Activated CD4-positive, CD25-positive, alpha-beta regulatory T cell (primary cell): ENCODE results near the gene EYA2.

Source experiments
- DNase-seq, 4 experiments: peaks; one replicate each; lab custom pipeline; 2025; lab: John Stamatoyannopoulos, UW

The EYA2 gene

GRCh38 chr20:47007826-47008655 is 113.4 kb downstream of the EYA2 start:
- no peak for DNase-seq

- no peak for DNase-seq
These were observed 114.3 kb downstream of the EYA2 start for GRCh38 chr20:47008842-47009518.

- DNase-seq = no peak
These were observed 115.1 kb downstream of the EYA2 start for GRCh38 chr20:47009784-47010183.

GRCh38 chr20:47011984-47012383 is 117.3 kb downstream of the EYA2 start:
- no peak for DNase-seq

- no peak for DNase-seq
These were observed 119.0 kb downstream of the EYA2 start for GRCh38 chr20:47013606-47014005.

GRCh38 chr20:47016068-47016664 is 121.5 kb downstream of the EYA2 start:
- DNase-seq = no peak

- DNase-seq = no peak
These were observed 123.7 kb downstream of the EYA2 start for GRCh38 chr20:47018381-47018780.

GRCh38 chr20:47019121-47019824 is 124.6 kb downstream of the EYA2 start:
- no peak for DNase-seq

GRCh38 chr20:47020231-47020630 is 125.6 kb downstream of the EYA2 start:
- no peak for DNase-seq

- no peak for DNase-seq
These were observed 127.2 kb downstream of the EYA2 start for GRCh38 chr20:47021850-47022249.

- DNase-seq = no peak
These were observed 129.9 kb downstream of the EYA2 start for GRCh38 chr20:47024461-47024937.

- no peak for DNase-seq
These were observed 132.4 kb downstream of the EYA2 start for GRCh38 chr20:47027042-47027441.

GRCh38 chr20:47027456-47027855 is 132.8 kb downstream of the EYA2 start:
- no peak for DNase-seq

- DNase-seq = no peak
These were observed 133.8 kb downstream of the EYA2 start for GRCh38 chr20:47028487-47028886.

GRCh38 chr20:47029845-47030244 is 135.2 kb downstream of the EYA2 start:
- no peak for DNase-seq

- DNase-seq = no peak
These were observed 135.7 kb downstream of the EYA2 start for GRCh38 chr20:47030271-47030810.

GRCh38 chr20:47031004-47031403 is 136.4 kb downstream of the EYA2 start:
- DNase-seq = no peak

- DNase-seq = no peak
These were observed 137.2 kb downstream of the EYA2 start for GRCh38 chr20:47031821-47032220.

GRCh38 chr20:47032933-47033578 is 138.4 kb downstream of the EYA2 start:
- DNase-seq = no peak

- no peak for DNase-seq
These were observed 139.0 kb downstream of the EYA2 start for GRCh38 chr20:47033665-47034064.

- DNase-seq = no peak
These were observed 140.5 kb downstream of the EYA2 start for GRCh38 chr20:47035026-47035590.
